Measurements from ENCODE around the gene PHYKPL.

DNA sequence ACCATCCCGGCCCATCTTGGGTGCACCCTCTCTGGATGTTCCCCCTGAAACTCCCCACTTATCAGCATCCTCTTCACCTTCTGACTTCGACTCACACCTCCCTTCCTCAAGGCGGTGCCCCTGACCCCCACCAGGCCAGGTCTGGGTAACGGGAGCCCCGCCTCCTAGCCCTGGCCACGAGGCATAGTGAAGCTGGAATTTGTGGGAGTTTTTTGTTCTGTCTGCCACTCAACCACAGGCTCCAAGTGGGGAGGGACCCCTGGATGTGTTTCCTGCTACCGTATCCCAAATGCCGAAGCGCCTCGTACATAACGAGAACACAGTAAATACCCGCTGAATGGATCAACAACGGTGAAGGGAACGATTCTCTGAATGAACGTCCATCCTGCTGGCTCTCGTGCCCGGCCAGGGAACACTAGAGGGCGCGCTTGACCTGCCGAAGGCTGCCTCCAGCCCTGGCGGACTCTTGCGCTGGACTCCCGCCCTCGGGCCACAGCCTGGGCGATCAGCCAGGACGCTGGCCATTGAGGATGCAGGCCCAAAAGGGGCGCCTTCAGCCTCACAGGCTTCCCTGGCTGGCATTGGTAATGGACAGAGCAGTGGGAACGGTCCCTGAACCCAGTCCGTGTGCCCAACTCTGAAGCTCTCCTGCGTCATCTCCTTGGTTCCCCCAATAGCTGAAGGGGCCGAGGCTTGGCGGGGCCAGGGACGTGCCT is 47.3 kb upstream of the PHYKPL start:
- TF ChIP-seq, protein P1, sequence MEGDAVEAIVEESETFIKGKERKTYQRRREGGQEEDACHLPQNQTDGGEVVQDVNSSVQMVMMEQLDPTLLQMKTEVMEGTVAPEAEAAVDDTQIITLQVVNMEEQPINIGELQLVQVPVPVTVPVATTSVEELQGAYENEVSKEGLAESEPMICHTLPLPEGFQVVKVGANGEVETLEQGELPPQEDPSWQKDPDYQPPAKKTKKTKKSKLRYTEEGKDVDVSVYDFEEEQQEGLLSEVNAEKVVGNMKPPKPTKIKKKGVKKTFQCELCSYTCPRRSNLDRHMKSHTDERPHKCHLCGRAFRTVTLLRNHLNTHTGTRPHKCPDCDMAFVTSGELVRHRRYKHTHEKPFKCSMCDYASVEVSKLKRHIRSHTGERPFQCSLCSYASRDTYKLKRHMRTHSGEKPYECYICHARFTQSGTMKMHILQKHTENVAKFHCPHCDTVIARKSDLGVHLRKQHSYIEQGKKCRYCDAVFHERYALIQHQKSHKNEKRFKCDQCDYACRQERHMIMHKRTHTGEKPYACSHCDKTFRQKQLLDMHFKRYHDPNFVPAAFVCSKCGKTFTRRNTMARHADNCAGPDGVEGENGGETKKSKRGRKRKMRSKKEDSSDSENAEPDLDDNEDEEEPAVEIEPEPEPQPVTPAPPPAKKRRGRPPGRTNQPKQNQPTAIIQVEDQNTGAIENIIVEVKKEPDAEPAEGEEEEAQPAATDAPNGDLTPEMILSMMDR (IDR thresholded peaks at IDR 0.05): peak in 1 of 3 donors; percentile 64
- no peak for TF ChIP-seq POLR2A (IDR thresholded peaks at IDR 0.05)
